GM19463 (cell line): ENCODE results near the gene ATG2B.

Experiments
- ATAC-seq: cut with Tn5 transposase; IDR thresholded peaks from one replicate; pipeline ENCODE4 v1.9.1; 2021; ENCODE audit warnings: mild to moderate bottlenecking, moderate library complexity; ENCODE audit not compliant: unreplicated experiment

The ATG2B gene, protein sequence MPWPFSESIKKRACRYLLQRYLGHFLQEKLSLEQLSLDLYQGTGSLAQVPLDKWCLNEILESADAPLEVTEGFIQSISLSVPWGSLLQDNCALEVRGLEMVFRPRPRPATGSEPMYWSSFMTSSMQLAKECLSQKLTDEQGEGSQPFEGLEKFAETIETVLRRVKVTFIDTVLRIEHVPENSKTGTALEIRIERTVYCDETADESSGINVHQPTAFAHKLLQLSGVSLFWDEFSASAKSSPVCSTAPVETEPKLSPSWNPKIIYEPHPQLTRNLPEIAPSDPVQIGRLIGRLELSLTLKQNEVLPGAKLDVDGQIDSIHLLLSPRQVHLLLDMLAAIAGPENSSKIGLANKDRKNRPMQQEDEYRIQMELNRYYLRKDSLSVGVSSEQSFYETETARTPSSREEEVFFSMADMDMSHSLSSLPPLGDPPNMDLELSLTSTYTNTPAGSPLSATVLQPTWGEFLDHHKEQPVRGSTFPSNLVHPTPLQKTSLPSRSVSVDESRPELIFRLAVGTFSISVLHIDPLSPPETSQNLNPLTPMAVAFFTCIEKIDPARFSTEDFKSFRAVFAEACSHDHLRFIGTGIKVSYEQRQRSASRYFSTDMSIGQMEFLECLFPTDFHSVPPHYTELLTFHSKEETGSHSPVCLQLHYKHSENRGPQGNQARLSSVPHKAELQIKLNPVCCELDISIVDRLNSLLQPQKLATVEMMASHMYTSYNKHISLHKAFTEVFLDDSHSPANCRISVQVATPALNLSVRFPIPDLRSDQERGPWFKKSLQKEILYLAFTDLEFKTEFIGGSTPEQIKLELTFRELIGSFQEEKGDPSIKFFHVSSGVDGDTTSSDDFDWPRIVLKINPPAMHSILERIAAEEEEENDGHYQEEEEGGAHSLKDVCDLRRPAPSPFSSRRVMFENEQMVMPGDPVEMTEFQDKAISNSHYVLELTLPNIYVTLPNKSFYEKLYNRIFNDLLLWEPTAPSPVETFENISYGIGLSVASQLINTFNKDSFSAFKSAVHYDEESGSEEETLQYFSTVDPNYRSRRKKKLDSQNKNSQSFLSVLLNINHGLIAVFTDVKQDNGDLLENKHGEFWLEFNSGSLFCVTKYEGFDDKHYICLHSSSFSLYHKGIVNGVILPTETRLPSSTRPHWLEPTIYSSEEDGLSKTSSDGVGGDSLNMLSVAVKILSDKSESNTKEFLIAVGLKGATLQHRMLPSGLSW (N-terminal part only)

DNA sequence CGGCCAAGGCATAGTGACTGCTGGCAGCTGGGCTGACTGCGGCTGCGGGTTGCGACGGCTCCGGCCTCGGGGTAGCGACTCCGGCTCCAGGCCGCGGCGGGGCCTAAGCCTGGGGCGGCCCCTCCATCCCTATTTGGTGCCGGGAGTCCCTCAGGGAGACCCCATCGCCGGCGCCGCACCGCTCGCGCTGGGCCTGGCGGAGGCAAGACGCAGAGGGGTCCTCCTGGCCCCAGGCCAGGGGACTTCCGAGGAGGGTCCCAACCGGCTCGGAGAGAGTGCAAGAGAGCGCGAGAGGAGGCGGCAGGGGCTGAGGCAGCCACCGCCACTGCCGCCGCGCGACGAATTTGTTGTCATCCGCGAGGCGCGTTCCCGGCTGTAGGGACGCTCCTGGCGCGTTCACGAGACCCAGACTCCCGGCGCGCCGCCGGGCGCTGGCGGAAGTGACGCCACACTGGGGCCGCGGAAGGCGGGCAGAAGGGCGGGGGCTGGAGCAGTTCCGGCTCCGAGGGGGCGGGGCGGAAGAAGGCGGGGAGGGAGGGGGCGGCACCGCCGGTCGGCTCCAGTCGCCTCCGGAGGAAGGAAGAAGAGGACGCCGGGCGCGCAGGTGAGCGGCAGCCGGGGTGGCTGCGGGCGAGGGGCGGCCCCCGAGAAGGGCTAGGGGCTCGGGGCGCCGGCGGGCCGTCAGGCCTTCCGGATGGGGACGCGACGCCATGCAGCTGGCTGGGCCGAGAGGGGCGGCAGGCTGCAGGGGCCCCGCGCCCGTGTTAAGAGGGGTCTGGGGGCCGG lies at the start of gene ATG2B, which contains the start of gene GSKIP:
Gene ATG2B (minus strand): TSS at position 377 of the 786 bp plus-strand sequence. CDS start 365 bp downstream, at position 12.
Gene GSKIP (plus strand): TSS at position 562 of the 786 bp plus-strand sequence. CDS start 18,722 bp downstream, outside the sequence.
- ATAC-seq: peak; percentile 74

DNA sequence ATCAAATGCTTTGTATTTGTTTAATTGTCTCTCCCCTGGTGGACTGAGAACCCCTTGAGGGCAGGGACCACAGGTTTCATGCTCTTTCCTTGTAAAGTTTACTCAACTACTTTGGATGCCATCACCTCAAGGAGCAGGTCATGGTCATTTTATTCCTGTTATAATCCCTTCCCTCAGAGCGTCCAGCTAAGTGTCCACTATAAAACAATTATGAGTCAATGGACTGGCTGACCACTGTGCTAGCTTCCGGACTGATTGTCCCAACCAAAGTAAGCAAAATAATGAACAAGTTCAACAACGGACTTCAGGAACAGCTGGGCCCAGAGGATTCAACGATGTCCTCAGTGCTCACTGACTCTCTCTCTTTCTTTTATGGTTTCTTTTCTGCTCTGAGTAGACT lies 47.0 kb upstream of the ATG2B start:
- ATAC-seq: no peak

DNA sequence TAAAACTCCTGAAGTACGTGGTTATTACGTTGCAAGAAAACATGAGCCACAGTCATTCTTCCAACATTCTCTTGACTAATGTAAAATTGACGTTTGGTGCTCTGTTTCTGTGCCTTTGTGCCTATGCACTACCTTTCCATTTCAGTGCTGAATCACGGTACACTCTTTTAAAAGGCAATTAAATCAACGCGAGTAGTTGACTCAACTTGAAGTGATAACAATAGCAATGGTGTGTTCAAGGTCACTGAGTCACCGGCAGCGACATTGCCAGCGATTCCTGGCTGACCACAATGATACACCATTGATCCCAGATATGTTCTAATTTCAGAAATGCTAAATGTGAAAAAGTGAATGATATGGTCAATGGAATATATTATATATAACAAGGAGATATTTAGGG lies 46.6 kb upstream of the ATG2B start:
- no peak for ATAC-seq

DNA sequence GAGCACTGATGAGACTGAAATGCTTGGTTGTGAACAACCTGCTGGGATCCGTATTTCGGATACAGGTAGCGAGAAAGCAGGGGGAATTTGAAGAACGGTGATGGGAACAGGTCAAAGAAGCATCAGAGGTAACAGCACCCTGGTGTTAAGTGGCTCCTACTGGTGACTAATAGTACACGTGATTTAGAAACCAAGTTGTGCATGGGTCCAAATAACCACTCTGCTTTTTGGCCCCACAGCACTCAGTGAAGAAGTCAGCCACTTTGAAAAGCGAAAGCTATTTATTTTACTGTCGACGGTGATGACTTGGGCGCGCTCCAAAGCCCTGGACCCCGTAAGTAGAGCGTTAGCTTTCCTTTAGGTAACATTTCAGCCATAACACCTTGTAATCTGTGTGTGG lies 45.5 kb upstream of the ATG2B start:
- no peak for ATAC-seq

DNA sequence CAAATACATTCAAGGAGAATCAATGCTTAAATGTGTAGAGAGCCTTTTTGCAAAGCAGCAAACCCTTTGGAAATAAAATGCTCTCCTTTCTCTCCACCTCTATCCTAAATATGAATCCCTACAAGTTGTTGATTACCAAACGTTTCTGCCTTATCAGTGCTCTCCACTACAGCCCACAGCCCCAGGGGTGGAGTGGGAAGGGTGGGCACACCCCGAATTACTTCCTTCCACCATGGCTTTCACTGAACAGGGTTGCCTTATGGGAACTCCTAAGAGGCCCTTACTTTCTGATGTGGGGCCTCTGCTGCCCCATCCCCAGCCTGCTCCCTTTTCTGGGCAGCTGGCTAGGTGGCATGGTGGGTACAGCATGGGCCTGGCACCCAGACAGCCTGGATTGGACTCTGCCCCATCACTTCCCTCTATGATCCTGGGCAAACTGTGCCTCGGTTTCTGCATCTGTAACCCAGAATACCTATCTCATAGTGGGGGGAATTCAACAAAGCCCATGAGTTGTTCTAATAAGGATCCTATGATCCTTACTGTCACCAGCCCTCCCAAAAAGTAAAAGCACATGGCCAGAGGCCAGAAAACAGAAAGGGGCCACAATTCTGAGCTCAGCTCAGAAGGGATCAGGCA lies 44.9 kb upstream of the ATG2B start:
- ATAC-seq: no peak

DNA sequence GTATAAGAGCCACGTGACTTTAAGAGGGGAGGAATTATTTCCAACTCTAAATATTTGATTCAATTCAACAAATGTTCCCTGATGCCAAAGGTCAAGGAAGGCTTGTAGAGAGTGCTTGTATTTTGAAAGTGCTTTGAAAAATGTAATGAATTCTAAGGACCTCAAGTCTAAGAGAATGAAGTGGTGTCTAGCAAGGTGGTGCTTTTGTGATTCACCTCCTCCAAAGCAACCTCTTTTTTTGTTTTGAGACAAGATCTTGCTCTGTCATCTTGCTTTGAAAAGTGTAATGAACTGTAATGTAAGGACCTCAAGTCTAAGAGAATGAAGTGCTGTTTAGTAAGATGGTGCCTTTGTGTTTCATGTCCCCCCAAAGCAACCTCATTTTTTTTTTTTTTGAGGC lies 42.5 kb upstream of the ATG2B start:
- no peak for ATAC-seq

DNA sequence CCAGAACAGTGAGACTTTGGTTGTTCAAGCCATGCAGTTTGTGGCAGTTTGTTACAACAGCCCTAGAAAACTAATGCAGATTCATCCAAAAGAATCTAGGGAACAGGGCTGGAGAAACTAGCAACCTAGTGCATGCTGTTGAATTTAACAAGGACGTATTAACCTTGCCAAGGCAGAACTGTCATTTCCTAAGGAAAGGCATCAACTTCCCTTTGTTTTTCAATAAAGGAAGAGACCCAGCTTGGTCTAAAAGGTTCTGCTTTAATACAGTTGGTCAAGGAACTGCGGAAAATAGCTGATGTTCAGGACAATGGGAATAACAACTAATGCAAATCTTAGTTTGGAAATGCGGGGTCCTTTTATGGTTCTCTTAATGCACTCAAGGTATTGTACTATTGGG lies 40.3 kb upstream of the ATG2B start:
- ATAC-seq: no peak

DNA sequence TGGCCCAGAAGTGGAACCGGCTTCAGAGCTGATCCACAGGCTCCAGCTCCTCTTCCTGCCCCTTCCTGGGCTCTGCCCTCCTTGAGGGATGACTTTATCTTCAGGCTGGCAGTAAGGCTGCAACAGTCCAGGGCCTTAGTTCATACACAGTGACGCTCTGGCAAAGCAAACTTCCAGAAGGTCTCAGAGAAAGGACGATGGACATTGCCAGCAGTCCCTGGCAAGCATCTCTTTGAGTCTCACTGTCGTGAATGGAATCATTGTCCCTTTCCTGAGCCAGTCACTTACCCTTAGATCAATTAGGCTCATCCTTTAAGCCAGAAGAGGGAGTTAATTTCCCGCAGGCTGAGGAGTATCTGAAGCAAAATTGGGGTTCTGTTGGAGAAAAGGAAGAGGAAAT lies 37.4 kb upstream of the ATG2B start:
- ATAC-seq: no peak

DNA sequence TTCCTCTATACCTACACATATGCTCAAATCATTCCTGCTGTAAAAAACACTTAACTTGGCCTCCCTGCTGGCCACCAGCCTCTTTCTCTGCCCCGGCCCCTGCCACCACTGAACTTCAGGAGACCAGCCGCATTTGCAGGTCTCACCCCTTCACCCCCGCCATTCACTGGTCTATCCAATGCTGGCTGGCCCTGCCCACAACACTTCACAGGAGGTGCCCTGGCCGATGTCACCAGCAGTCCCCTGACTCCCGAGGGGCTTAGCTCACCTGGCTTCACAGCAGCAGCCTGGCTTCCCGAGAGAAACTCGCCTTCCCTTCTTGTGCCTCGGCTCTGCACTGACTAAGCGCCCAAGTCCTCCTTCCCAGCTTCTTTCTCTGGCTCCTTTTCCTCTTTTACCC lies 36.3 kb upstream of the ATG2B start:
- no peak for ATAC-seq

DNA sequence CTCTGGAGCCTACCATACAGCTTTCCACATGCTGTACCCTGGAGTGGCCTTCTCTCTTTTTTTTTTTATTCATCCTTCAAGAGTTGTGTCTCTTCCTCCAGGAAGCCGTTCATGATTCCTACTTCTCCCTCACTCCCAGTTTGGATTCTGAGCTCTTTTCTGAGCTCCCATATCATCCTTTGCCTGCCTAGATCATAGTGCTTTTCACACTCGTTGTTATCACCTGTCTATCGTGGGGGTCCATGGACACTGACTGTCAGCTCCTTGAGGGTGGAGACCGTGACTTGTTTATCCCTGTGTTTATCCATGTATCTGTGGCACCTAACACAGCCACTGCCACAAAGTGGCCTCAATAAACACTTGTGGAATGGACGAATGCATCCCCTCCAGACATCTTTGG lies 35.8 kb upstream of the ATG2B start:
- no peak for ATAC-seq

DNA sequence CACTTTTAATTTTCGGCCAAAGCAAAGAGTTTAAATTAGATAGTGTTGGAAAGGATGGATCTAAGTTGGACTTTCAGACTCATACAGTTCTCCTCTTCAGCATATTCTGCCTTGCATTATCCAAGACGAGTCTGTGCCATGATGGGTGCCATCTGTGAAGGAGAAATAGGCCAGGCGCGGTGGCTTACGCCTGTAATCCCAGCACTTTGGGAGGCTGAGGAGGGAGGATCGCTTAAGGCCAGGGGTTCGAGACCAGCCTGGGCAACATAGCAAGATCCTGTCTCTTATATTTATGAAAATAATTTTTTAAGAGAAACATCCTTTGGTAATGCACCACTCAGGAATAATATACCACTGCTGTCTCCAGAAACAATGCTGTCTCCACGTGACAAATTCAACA lies 35.3 kb upstream of the ATG2B start:
- ATAC-seq: no peak

DNA sequence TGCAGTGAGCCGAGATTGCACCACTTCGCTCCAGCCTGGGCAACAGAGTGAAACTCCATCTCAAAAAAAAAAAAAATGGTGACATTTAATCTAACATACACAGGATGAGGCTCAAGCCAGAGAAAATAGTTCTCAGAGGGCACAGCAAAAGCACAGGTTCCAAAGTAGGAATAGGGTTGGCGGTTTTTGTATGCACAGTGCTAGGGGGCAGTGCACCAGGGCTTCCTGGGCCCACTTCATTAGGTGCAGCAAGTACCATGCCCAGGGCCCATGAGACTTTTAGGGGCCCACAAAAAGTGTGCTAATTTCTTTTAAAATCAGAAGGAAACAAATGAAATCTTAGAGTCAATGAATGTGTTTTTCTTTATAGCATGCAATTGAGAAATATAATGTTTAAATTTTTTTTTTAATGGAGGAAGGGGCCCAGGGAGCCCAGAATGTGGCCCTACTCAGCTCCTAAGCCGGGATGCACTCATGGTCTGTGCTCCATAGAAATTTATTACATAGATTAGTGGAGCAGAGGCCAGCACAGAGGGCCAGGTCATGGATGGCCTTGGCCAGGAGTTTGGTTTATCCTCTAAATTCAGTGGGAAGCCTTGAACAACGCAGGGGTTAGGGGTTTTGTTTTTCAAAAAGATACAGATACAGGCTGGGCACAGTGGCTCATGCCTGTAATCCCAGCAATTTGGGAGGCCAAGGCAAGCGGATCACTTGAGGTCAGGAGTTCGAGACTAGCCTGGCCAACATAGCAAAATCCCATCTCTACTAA lies 31.1 kb upstream of the ATG2B start:
- no peak for ATAC-seq

DNA sequence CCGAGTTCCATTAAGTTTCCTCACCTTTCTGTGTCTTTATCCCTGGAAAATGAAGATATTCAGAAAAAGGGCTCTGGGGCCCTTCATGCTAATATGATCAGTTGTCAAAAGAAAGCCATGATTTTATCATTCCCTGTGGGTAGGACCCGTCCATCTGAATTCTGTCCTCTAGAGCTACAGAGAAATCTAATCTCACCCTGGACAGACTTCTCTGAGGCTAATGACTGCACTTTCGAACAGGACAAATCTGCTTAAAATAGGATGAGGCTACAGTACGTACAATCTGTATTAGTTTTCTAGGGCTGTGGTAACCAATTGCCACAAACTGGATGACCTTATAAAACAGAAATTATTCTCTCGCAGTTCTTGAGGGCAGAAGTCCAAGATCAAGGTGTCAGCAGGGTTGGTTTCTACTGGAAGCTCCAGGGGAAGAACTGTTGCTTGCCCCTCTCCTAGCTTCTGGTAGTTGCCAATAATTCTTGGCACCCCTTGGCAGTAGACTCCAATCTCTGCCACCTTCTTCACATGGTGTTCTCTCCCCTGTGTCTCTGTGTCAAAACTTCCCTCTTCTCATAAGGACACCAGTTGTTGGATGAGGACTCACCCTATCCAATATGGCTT lies 30.0 kb upstream of the ATG2B start:
- no peak for ATAC-seq

DNA sequence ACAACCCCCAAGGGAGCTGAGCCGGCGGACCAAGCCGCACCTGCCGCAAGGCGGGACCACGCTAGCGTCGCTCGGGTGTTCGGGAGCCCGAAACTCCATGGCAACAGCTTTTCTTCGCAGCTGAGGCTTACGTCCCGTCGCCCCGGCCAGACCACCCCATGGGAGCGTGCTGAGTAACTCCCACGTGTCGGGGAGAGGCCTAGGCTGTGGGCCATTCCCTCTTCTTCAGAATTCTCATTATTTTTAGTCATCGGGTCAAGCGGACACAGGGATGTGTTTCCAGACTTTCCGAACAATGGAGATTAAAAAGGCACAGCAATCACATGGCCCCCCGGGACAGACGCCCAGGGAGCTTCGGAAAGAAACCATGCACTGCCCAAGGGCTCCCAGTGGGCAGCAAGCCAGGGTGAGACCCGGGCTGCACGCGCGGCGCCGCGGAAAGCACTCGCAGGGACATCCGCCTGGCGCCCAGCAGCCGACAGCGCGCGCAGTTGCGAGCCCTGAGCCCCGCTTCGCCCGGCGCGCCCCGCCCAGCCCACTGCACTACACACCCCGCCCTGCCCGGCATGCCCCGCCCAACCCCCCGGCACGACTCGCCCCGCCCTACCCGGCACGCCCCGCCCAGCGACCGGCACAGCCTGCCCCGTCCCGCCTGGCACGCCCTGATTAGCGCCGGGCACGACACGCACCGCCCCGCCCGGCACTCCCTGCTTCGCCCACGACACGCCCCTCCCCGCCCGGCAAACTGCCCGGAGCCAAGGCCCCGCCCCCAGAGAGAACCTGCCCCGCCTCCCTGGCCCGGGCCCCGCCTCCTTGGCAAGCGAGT lies 28.4 kb upstream of the ATG2B start:
- peak; percentile 85 for ATAC-seq

DNA sequence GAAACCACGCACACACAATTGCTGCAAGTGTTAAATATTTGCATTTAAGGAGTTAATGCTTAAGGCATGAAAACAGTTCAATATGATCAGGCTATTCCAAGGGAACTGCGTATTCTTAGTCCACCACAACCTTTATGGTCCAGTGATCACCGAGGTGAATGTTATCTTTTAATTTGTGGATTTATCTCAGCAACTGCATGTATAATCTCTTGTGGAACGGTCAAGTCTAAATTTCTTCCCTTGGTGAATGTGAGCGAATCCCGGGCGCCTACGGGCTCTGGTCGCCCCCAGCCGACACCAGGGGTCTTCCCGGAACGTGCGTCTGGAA lies 27.8 kb upstream of the ATG2B start:
- ATAC-seq: no peak

DNA sequence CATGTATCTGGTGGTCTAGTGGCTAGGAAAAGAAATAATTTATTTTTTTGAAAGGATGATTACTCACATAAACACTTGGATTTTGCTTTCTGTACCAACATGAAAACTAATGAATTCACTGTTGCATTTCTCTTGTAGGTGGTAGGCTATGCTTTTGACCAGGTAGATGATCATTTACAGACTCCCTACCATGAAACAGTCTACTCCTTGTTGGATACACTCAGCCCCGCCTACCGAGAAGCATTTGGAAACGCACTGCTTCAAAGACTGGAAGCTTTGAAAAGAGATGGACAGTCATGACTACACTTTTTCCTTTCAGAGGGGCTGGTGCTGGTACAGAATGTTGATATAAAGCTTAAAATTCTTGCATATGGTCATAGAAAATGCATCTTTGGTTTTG lies 22.2 kb upstream of the ATG2B start:
- ATAC-seq: no peak

DNA sequence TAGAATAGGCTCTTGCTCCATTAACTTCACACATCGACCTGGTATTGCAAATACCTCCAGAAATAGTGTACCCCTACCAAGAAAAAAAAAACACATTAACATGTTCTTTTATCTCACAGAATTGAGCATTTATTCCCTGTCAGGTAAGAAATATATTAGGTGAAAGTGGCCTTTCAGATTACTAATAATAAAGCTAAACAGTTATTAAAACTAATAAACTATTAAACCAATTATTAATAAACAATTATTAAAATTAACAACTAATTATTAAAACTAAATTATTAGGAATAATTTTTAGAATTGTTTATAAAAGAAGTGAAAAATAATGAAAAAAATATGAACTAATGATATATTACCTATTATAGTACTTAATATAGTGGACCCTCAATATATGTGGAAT lies 21.6 kb upstream of the ATG2B start:
- no peak for ATAC-seq

DNA sequence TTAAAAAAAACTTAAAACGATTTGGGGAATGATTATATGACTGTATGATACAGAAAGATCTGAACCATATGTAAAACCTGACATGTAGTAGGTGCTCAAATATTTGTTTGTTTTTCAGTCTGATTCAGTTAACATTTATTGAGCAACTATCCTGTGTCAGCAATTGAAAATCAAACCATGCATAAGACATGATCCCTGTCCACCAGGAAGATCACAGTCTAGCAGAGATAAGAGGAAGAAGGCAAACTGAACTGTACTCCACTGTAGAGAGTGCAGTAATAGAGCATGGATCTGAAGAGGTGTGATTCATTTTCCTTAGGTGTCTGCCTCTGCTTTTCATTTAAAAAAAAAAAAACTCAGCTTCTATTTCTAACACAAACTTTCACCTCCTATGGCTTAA lies 20.9 kb upstream of the ATG2B start:
- no peak for ATAC-seq
